Fibroblast of the aortic adventitia (primary cell): ENCODE results near the gene PODXL2. TPM values are rescaled to one million over a fixed set of nuclear protein-coding genes. Genes with fewer than 3 reads are reported as not detected.

Experiments
- DNase-seq: peaks from one replicate; pipeline ENCODE4 v3.0.0-alpha.2; 2010; ENCODE audit warnings: low read depth
- H3K4me3 ChIP-seq: 2 replicates; pipeline ENCODE4 v1.5.1; 2011; ENCODE audit warnings: low read depth, mild to moderate bottlenecking, control low read depth, low read length, moderate library complexity
- CTCF ChIP-seq: IDR thresholded peaks from 2 replicates; pipeline ENCODE4 v1.5.1; 2011; ENCODE audit warnings: mild to moderate bottlenecking, low read length, control low read depth, inconsistent platforms; ENCODE audit not compliant: insufficient read depth
- total RNA-seq: library from RNA; depleted of rRNA; stranded (reverse); fragments of >200 nt; gene quantifications from 2 replicates; pipeline ENCODE4 v1.2.3, GENCODE V29; 2012; ENCODE audit warnings: low replicate concordance

The PODXL2 gene
- total RNA-seq, 1 donor = 1.3 TPM

GRCh38 chr3:127712881-127713771 lies 84.1 kb downstream of the PODXL2 start:
- H3K4me3 ChIP-seq = no peak overlapping the region
- no peak for DNase-seq
- no peak for TF ChIP-seq CTCF

DNA sequence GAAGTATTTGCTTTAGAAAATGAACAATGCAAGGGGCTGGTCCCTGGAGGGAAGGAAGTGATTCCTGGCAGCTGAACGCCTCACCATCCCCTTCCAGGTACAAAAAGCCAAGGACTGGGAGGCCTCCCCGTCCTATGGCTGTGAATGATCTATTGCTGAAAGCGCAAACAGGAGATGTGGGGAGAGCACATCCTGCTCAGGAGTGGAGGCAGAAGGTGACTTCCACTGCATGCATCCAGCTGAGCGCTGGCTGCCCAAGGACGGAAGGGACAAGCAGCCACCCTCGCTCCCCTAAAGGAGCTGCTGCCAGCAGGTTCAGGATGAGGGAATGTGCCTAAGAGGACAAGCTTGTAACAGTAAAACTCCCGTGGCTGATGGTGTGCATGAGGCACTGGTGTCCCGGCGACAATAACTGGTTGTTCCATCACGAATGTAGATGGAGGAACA lies 85.2 kb downstream of the PODXL2 start:
- H3K4me3 ChIP-seq = no peak overlapping the region
- no peak for DNase-seq
- no peak for TF ChIP-seq CTCF

- no peak for TF ChIP-seq CTCF
- DNase-seq = no peak
- H3K4me3 ChIP-seq = no peak overlapping the region
These were observed 85.9 kb downstream of the PODXL2 start for GRCh38 chr3:127714866-127715265.

GRCh38 chr3:127715532-127715931 lies 86.5 kb downstream of the PODXL2 start:
- no peak for TF ChIP-seq CTCF

GRCh38 chr3:127716384-127716783 lies 87.4 kb downstream of the PODXL2 start:
- TF ChIP-seq CTCF = no peak
- DNase-seq = no peak
- no peak overlapping the region for H3K4me3 ChIP-seq

More at GRCh38 chr3:127715532-127715931, 86.5 kb downstream of the PODXL2 start:
- no peak overlapping the region for H3K4me3 ChIP-seq
- no peak for DNase-seq

- no peak overlapping the region for H3K4me3 ChIP-seq
- DNase-seq = no peak
- TF ChIP-seq CTCF = no peak
These were observed 88.6 kb downstream of the PODXL2 start for GRCh38 chr3:127717357-127718244.
